Activated CD4-positive, alpha-beta T cell treated with anti-CD3 and anti-CD28 coated beads, Interleukin-2, amount 50 U/mL, for 4 hours (primary cell): ENCODE measurements around the gene OR7G3.

Source experiments
- DNase-seq, 2 experiments: peaks; one replicate each; pipeline ENCODE4 v3.0.0-alpha.2; 2020

OR7G3 gene

DNA sequence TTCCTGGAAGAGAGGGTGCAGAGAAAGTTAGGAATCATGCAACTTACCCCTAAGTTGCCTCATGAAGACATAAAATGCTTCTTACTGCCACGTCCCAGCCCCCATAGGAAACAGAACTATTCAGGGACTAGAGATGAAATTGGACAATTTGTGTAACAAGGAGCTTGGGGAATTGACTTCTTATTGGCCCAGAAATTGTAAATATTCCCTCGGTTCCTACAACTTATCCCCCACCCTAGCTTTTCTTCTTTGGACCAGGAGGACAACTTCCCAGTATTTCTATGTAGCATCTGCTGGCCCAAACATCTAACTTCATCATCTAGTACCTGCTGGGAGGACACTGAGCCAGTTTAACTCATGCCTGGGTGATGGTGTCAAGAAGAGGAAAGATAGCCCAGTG is 40.0 kb downstream of the OR7G3 start, which contains the start of gene OR1M1:
OR1M1 (plus strand) TSS at position 301 of the 400 bp plus-strand sequence. CDS start 6,184 bp downstream, outside the sequence.
- no peak for DNase-seq

DNA sequence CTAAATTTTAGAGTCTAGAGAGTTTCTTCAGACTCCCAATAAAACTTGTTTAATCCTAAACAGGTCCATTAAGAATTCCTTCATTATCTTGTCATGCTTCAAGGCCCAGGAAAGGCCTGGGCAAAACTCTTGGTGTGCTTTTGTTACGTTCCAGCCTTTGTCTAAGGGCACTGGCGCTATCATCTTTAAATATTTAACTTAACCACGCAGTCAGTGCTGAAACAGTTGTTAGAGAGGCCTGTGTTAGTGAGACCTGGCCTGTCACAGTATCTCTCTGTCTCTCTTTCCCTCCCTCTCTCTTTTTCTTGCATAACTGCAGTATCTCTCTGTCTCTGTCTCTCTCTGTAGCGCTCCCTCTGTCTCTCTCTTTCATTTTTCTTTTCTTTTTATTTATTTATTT is 48.1 kb downstream of the OR7G3 start:
- no peak for DNase-seq

DNA sequence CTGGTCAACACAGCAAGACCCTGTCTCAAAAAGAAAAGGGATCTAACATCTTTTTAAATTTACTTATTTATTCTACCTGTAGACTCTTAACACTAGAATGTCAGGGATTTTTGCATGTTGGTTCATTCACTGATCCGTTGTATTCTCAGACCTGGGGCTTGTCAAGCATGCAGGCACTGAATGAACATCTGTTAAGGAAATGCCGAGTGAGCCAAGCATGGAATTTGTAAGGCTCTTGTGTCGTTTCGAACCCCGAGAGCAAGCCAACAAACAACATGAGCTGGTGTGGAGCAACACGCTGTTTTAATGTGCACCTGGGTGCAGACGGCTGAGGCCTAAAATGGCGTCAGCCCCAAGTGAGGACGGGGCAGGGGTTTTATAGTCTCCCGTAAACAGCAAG is 49.8 kb downstream of the OR7G3 start:
- no peak for DNase-seq
